Caki2 (cell line): ENCODE measurements around the gene RNF168. TPM values are rescaled to one million over a fixed set of nuclear protein-coding genes. Genes with fewer than 3 reads are reported as not detected.
"Not testable (repeated sequence)": the region's sequence is repeated elsewhere in the genome, so short reads cannot be mapped to it uniquely, and the experiment has no call there.

Experiments used
- DNase-seq: peaks from one replicate; pipeline ENCODE4 v3.0.0-alpha.2; 2015; ENCODE audit warnings: low read depth
- in situ Hi-C: cut with HindIII; loops from 2 replicates; pipeline ENCODE4 v1.10.0; 2016; ENCODE audit warnings: low sequenced_read_pairs, low pct_unique_long_range_greater_than_20kb, mixed read lengths
- total RNA-seq: library from RNA; depleted of rRNA; stranded (reverse); fragments of >200 nt; shearing (Covaris generic); gene quantifications from 2 replicates; pipeline ENCODE4 v1.2.3, GENCODE V29; 2014; ENCODE audit warnings: low replicate concordance; rRNA removed

The RNF168 gene
- total RNA-seq, 1 experiment from 2014 or later, result 5.4 TPM

GRCh38 chr3:196431181-196432136 is 72.1 kb downstream of the RNF168 start:
- DNase-seq, result peak; percentile 58
- in situ Hi-C loops, result no loop called here

DNA sequence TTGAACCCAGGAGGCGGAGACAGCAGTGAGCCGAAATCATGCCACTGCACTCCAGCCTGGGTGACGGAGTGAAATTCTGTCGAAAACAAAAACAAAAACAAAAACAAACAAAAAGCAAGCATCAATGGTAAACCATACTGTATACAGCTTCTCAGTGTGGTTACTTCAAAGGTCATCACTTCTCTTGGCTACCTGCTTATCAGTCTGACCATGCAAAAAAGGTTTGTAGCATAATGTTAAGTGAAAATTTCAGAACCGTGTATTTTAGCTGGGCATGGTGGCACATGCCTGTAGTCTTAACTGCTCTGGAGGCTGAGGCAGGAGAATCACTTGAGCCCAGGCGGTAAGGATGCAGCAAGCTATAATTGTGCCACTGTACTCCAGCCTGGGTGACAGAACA is 75.5 kb downstream of the RNF168 start:
- DNase-seq, result no peak
- in situ Hi-C loops, result no loop called here

GRCh38 chr3:196424421-196424820 is 79.1 kb downstream of the RNF168 start:
- DNase-seq, in situ Hi-C loops: not testable (repeated sequence)

- DNase-seq, result no peak
- in situ Hi-C loops, result no loop called here
Observed at GRCh38 chr3:196423044-196423781, 80.4 kb downstream of the RNF168 start.

DNA sequence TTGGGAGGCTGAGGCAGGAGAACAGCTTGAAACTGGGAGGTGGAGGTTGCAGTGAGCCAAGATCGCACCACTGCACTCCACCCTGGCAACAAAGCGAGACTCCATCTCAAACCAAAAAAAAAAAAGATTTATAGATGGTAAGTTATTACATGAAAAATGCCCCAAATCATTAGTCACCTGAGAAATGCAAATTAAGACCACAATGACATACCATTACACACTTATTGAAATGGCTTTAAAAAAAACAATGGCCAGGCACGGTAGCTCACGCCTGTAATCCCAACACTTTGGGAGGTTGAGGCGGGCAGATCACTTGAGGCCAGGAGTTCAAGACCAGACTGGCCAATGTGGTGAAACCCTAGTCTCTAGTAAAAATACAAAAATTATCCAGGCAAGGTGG is 81.9 kb downstream of the RNF168 start:
- in situ Hi-C loops, DNase-seq: not testable (repeated sequence)

DNA sequence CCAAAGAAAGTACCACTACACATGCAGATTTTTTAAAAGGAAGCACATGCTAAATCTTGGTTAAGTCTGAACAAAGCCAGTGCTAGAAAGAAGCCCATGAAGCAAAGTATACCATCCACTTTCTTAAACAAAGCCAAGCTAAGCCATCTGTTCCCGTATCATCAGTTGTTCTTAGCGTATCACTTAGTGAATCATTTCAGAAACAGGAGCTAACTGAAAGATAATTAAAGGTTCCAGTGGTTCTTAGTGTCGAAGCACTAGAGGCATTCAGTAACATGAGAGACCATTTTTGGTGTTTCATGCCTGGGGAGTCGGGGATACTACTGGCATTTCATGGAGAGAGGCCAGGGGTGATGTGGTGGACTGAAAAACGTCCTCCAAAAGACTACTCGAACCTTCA is 84.2 kb downstream of the RNF168 start:
- no peak for DNase-seq
- in situ Hi-C loops, result no loop called here

Other genes with a start within 250 kb of the RNF168 start
- 20.6 and 43.5 TPM in 2 replicates for gene PCYT1A, start 216.0 kb downstream of the RNF168 start, total RNA-seq
- gene DYNLT2B, start 185.5 kb downstream of the RNF168 start, total RNA-seq, result 5.6 and 28.4 TPM in 2 replicates
- 15.0 and 53.3 TPM in 2 replicates for gene TM4SF19, start 165.4 kb downstream of the RNF168 start, total RNA-seq
- 9.9 and 12.1 TPM in 2 replicates for gene UBXN7, start 71.3 kb downstream of the RNF168 start, total RNA-seq
- gene SMCO1, start 11.6 kb upstream of the RNF168 start, total RNA-seq, result not detected in 2 replicates
- 1.3 and 5.8 TPM in 2 replicates for gene WDR53, start 64.8 kb upstream of the RNF168 start, total RNA-seq
- 9.9 and 15.4 TPM in 2 replicates for gene FBXO45, start 64.9 kb upstream of the RNF168 start, total RNA-seq
- not detected in 2 replicates for gene NRROS, start 135.9 kb upstream of the RNF168 start, total RNA-seq
- gene CEP19, start 208.5 kb upstream of the RNF168 start, total RNA-seq, result 9.3 and 12.2 TPM in 2 replicates
- 43.5 and 77.7 TPM in 2 replicates for gene PIGX, start 208.6 kb upstream of the RNF168 start, total RNA-seq
- gene PAK2, start 236.1 kb upstream of the RNF168 start, total RNA-seq, result 24.1 and 25.0 TPM in 2 replicates